H9 (cell line): ENCODE data around the gene STIM2. TPM values are rescaled to one million over a fixed set of nuclear protein-coding genes. Genes with fewer than 3 reads are reported as not detected.

Experiments used
- DNase-seq: peaks from one replicate; pipeline ENCODE4 v3.0.0-alpha.2; 2017
- H2AFZ ChIP-seq: one replicate; pipeline ENCODE4 v1.6.1; 2013; ENCODE audit warnings: mild to moderate bottlenecking, low read length, control low read depth, moderate library complexity
- H2AK5ac ChIP-seq: 2 replicates; pipeline ENCODE4 v1.6.1; 2013; ENCODE audit warnings: low read length, control low read depth, mixed read lengths; ENCODE audit not compliant: insufficient read length
- H2BK120ac ChIP-seq: one replicate; pipeline ENCODE4 v1.6.1; 2013; ENCODE audit warnings: low read depth, mild to moderate bottlenecking, low read length, control low read depth, inconsistent platforms; ENCODE audit not compliant: poor library complexity, severe bottlenecking
- H2BK12ac ChIP-seq: 2 replicates; pipeline ENCODE4 v1.6.1; 2013; ENCODE audit warnings: low read length, control low read depth, mixed read lengths, low read depth; ENCODE audit not compliant: insufficient read length
- H2BK15ac ChIP-seq: 2 replicates; pipeline ENCODE4 v1.6.1; 2013; ENCODE audit warnings: low read depth, low read length, control low read depth
- H2BK20ac ChIP-seq: one replicate; pipeline ENCODE4 v1.6.1; 2013; ENCODE audit warnings: low read depth, mild to moderate bottlenecking, low read length, control low read depth, inconsistent platforms; ENCODE audit not compliant: poor library complexity, severe bottlenecking
- H2BK5ac ChIP-seq: 2 replicates; pipeline ENCODE4 v1.6.1; 2013; ENCODE audit warnings: low read length, control low read depth, mixed read lengths; ENCODE audit not compliant: insufficient read length
- H3K14ac ChIP-seq: 2 replicates; pipeline ENCODE4 v1.6.1; 2013; ENCODE audit warnings: low read length, control low read depth; ENCODE audit not compliant: insufficient read depth
- H3K18ac ChIP-seq: 2 replicates; pipeline ENCODE4 v1.6.1; 2013; ENCODE audit warnings: low read depth, mild to moderate bottlenecking, mixed read lengths, low read length, control low read depth; ENCODE audit not compliant: insufficient read length
- H3K23ac ChIP-seq: 2 replicates; pipeline ENCODE4 v1.6.1; 2013; ENCODE audit warnings: low read length, control low read depth, mixed read lengths, low read depth; ENCODE audit not compliant: insufficient read length
- H3K23me2 ChIP-seq: 2 replicates; pipeline ENCODE4 v1.6.1; 2013; ENCODE audit warnings: low read depth, mild to moderate bottlenecking, mixed read lengths, low read length, control low read depth; ENCODE audit not compliant: insufficient read length, poor library complexity, severe bottlenecking
- H3K27ac ChIP-seq: 2 replicates; pipeline ENCODE4 v1.5.1; 2013; ENCODE audit warnings: low read length, control low read depth, mixed read lengths, low read depth; ENCODE audit not compliant: insufficient read length
- H3K27me3 ChIP-seq: 2 replicates; pipeline ENCODE4 v1.6.1; 2013; ENCODE audit warnings: low read length, control low read depth, inconsistent platforms; ENCODE audit not compliant: insufficient read depth
- H3K4ac ChIP-seq: 2 replicates; pipeline ENCODE4 v1.6.1; 2013; ENCODE audit warnings: low read depth, mild to moderate bottlenecking, control low read depth, inconsistent platforms, low read length, moderate library complexity
- H3K4me1 ChIP-seq: 2 replicates; pipeline ENCODE4 v1.6.1; 2013; ENCODE audit warnings: low read length, control low read depth, inconsistent platforms; ENCODE audit not compliant: insufficient read depth
- H3K4me2 ChIP-seq: 2 replicates; pipeline ENCODE4 v1.6.1; 2013; ENCODE audit warnings: low read length, control low read depth, mixed read lengths; ENCODE audit not compliant: insufficient read length, insufficient read depth
- H3K56ac ChIP-seq: 2 replicates; pipeline ENCODE4 v1.6.1; 2013; ENCODE audit warnings: low read depth, mild to moderate bottlenecking, mixed read lengths, low read length, control low read depth; ENCODE audit not compliant: insufficient read length
- H3K79me1 ChIP-seq: 2 replicates; pipeline ENCODE4 v1.6.1; 2013; ENCODE audit warnings: low read depth, mild to moderate bottlenecking, moderate library complexity, low read length, control low read depth, inconsistent platforms; ENCODE audit not compliant: insufficient read depth, poor library complexity, severe bottlenecking
- H3K79me2 ChIP-seq: 2 replicates; pipeline ENCODE4 v1.6.1; 2013; ENCODE audit warnings: low read length, control low read depth, inconsistent platforms; ENCODE audit not compliant: insufficient read depth
- H3K9ac ChIP-seq: 2 replicates; pipeline ENCODE4 v1.6.1; 2013; ENCODE audit warnings: low read length, control low read depth, mixed read lengths; ENCODE audit not compliant: insufficient read length; ENCODE audit errors: extremely low read depth
- H3K9me3 ChIP-seq: one replicate; pipeline ENCODE4 v1.6.1; 2013; ENCODE audit warnings: low read depth, low read length, inconsistent platforms; ENCODE audit not compliant: control insufficient read depth
- H3T11ph ChIP-seq: one replicate; pipeline ENCODE4 v1.6.1; 2013; ENCODE audit warnings: mild to moderate bottlenecking, low read length, control low read depth, inconsistent platforms
- H4K20me1 ChIP-seq: one replicate; pipeline ENCODE4 v1.6.1; 2013; ENCODE audit not compliant: control insufficient read depth, insufficient read length, insufficient read depth
- H4K5ac ChIP-seq: 2 replicates; pipeline ENCODE4 v1.6.1; 2013; ENCODE audit warnings: low read depth, mild to moderate bottlenecking, mixed read lengths, low read length, control low read depth; ENCODE audit not compliant: insufficient read length
- H4K8ac ChIP-seq: replicated peaks from 2 replicates; pipeline ENCODE4 v1.6.1; 2013; ENCODE audit warnings: low read length, control low read depth, mixed read lengths, low read depth; ENCODE audit not compliant: insufficient read length
- H4K91ac ChIP-seq: 2 replicates; pipeline ENCODE4 v1.6.1; 2013; ENCODE audit warnings: low read depth, mild to moderate bottlenecking, moderate library complexity, mixed read lengths, low read length, control low read depth; ENCODE audit not compliant: insufficient read length
- H3K27ac Mint-ChIP-seq, 3 experiments: 2 replicates in 2 of 3; 3 replicates in 1 of 3; pipeline ENCODE4 v1.8.0; 2020 to 2021; ENCODE audit warnings: mixed read lengths in 3 of 3, mild to moderate bottlenecking in 1 of 3, moderate library complexity in 1 of 3
- H3K27me3 Mint-ChIP-seq: 2 replicates; pipeline ENCODE4 v1.8.0; 2021; ENCODE audit warnings: low read depth, mild to moderate bottlenecking, moderate library complexity, mixed read lengths
- H3K36me3 Mint-ChIP-seq, 3 experiments: 2 replicates in 2 of 3; 3 replicates in 1 of 3; pipeline ENCODE4 v1.8.0; 2020 to 2021; ENCODE audit warnings: low read depth in 3 of 3, mixed read lengths in 3 of 3; ENCODE audit not compliant: insufficient read depth in 1 of 3
- H3K4me1 Mint-ChIP-seq, 2 experiments: 2 replicates each; pipeline ENCODE4 v1.8.0; 2020; ENCODE audit warnings: mixed read lengths in 2 of 2
- H3K4me3 Mint-ChIP-seq, 2 experiments: 2 replicates in 1 of 2; 3 replicates in 1 of 2; pipeline ENCODE4 v1.8.0; 2020 to 2021; ENCODE audit warnings: mild to moderate bottlenecking in 2 of 2, mixed read lengths in 2 of 2, moderate library complexity in 1 of 2
- H3K9me3 Mint-ChIP-seq, 2 experiments: 2 replicates in 1 of 2; 3 replicates in 1 of 2; pipeline ENCODE4 v1.8.0; 2020; ENCODE audit warnings: mild to moderate bottlenecking in 2 of 2, mixed read lengths in 2 of 2, moderate library complexity in 1 of 2
- WGBS: extraction: QIAGEN DNeasy Blood & Tissue Kit; methylation state at CpG from one replicate; pipeline ENCODE4 v1.1.7; 2013; ENCODE audit warnings: missing lambda C conversion rate, low lambda C conversion rate, mixed read lengths; ENCODE audit not compliant: insufficient read length; ENCODE audit errors: extremely low coverage; 5-methylcytosine and 5-hydroxymethylcytosine counted together
- total RNA-seq: library from RNA; stranded (reverse); gene quantifications from 2 replicates; pipeline ENCODE4 v1.2.1, GENCODE V29; 2021
- TF ChIP-seq, protein P1 (sequence below): fragments of 200-600 bp; sonication (generic); conservative IDR thresholded peaks from 3 replicates; pipeline ENCODE4 v1.8.0; 2021; ENCODE audit warnings: antibody characterized with exemption, mild to moderate bottlenecking

STIM2 gene
- total RNA-seq, 1 experiment from 2014 or later, result 26.2 TPM

DNA sequence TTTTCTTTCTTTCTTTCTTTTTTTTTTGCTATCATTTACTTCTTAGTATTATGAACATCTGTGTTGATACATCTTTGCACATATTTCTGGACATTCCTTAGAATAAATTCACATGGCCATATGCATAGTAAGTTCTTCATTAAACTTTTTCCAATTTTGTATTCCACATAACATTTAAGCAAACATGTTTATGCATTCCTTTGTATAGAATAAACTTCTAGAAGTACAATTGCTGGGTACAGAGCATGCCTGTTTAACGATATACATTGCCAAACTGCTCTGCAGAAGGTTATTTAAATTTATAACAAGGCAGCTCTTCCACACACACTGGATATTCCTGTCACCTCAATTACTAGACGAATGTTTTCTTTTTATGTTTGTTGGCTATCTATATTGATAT is 36.0 kb upstream of the STIM2 start:
- H3K4me2 ChIP-seq, result no peak overlapping the region
- H2BK5ac ChIP-seq, result no peak overlapping the region
- H2BK15ac ChIP-seq, result no peak overlapping the region
- TF ChIP-seq, protein P1, sequence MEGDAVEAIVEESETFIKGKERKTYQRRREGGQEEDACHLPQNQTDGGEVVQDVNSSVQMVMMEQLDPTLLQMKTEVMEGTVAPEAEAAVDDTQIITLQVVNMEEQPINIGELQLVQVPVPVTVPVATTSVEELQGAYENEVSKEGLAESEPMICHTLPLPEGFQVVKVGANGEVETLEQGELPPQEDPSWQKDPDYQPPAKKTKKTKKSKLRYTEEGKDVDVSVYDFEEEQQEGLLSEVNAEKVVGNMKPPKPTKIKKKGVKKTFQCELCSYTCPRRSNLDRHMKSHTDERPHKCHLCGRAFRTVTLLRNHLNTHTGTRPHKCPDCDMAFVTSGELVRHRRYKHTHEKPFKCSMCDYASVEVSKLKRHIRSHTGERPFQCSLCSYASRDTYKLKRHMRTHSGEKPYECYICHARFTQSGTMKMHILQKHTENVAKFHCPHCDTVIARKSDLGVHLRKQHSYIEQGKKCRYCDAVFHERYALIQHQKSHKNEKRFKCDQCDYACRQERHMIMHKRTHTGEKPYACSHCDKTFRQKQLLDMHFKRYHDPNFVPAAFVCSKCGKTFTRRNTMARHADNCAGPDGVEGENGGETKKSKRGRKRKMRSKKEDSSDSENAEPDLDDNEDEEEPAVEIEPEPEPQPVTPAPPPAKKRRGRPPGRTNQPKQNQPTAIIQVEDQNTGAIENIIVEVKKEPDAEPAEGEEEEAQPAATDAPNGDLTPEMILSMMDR, result no peak
- H3K27ac ChIP-seq, result no peak overlapping the region
- H3K9ac ChIP-seq, result no peak overlapping the region
- no peak overlapping the region for H3K56ac ChIP-seq
- Mint-ChIP-seq H3K4me3 (no peak overlapping the region), H3K27ac (no peak overlapping the region), H3K27me3 (peaks cover 12% of the 10 kb centered on the region), H3K4me1 (peaks cover 5 to 8% of the 10 kb centered on the region in 2 experiments), H3K9me3 (peaks cover 12 to 16% of the 10 kb centered on the region in 2 experiments), H3K36me3 (peaks cover 7 to 12% (median 10%) of the 10 kb centered on the region in 3 experiments)
- H3K18ac ChIP-seq, result no peak overlapping the region
- H2BK120ac ChIP-seq, result no peak overlapping the region
- no peak overlapping the region for H2BK12ac ChIP-seq
- no peak overlapping the region for H2BK20ac ChIP-seq
- H3K27me3 ChIP-seq, result no peaks in the 10 kb centered on the region
- H3K79me2 ChIP-seq, result 0 out of 2 replicates have a peak, but pooled peaks cover under 1% of the 10 kb centered on the region
- DNase-seq, result no peak
- H3K9me3 ChIP-seq, result no peaks in the 10 kb centered on the region
- H4K5ac ChIP-seq, result no peak overlapping the region
- no peak overlapping the region for H2AK5ac ChIP-seq
- H3K23ac ChIP-seq, result no peak overlapping the region
- peaks cover 3% of the 10 kb centered on the region; the same call in 1 of the 2 replicates for H3K4me1 ChIP-seq
- no peak overlapping the region for H3K4ac ChIP-seq
- no CpG with 5 or more reads among the region's 2 CpGs for WGBS
- no peak overlapping the region for H4K8ac ChIP-seq
- H3T11ph ChIP-seq, result no peak overlapping the region
- H2AFZ ChIP-seq, result no peak overlapping the region
- H3K14ac ChIP-seq, result no peak overlapping the region
- no peaks in the 10 kb centered on the region for H4K20me1 ChIP-seq
- no peaks in the 10 kb centered on the region for H3K23me2 ChIP-seq
- H3K79me1 ChIP-seq, result no peaks in the 10 kb centered on the region
- H4K91ac ChIP-seq, result no peak overlapping the region
